ES-I3 (cell line): Measurements from ENCODE around the gene MVP.
A peak's percentile ranks its signal among the peaks of the same experiment; 100 is the strongest.

Source experiments
- H3K36me3 ChIP-seq: 2 replicates; pipeline ENCODE4 v1.6.1; 2013; ENCODE audit warnings: mild to moderate bottlenecking, low read length, control low read depth, moderate library complexity; ENCODE audit not compliant: insufficient read depth
- H3K4me1 ChIP-seq: 2 replicates; pipeline ENCODE4 v1.6.1; 2013; ENCODE audit warnings: mild to moderate bottlenecking, control low read depth, low read length; ENCODE audit not compliant: insufficient read depth
- H3K9ac ChIP-seq: 2 replicates; pipeline ENCODE4 v1.6.1; 2013; ENCODE audit warnings: low read depth, mild to moderate bottlenecking, low read length, moderate library complexity
- H3K9me3 ChIP-seq: 2 replicates; pipeline ENCODE4 v1.6.1; 2013; ENCODE audit warnings: mild to moderate bottlenecking, low read length, moderate library complexity; ENCODE audit not compliant: control insufficient read depth, insufficient read depth

Gene MVP

DNA sequence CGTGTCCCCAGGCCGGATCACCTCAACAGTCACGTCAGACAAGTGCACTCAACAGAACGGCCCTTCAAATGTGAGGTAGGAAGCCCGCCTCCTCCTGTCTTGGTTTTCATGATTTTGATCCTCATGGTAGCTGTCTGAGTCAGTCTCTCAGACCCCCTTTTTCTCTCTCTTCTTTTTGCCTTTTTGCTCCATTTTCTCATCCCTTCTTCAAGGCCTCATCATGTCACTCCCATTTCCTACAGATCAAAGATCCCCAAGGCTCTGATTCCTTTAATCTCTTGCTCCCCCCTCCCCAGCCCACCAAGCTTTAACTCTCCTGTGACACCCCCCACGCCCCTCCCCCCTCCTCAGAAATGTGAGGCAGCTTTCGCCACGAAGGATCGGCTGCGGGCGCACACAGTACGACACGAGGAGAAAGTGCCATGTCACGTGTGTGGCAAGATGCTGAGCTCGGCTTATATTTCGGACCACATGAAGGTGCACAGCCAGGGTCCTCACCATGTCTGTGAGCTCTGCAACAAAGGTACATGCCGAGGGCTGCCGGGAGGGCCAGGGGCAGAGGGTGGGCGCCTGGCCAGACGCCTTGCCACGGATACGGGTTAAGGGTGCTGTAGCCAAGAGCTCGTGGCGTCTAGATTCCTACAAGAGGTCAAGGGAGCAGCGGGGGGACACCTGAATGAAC lies 11.9 kb upstream of the MVP start:
- Histone ChIP-seq H3K9ac (peak overlapping the region; percentile 70), H3K9me3 (no peaks in the 10 kb centered on the region), H3K36me3 (no peaks in the 10 kb centered on the region), H3K4me1 (peaks cover 15% of the 10 kb centered on the region)

DNA sequence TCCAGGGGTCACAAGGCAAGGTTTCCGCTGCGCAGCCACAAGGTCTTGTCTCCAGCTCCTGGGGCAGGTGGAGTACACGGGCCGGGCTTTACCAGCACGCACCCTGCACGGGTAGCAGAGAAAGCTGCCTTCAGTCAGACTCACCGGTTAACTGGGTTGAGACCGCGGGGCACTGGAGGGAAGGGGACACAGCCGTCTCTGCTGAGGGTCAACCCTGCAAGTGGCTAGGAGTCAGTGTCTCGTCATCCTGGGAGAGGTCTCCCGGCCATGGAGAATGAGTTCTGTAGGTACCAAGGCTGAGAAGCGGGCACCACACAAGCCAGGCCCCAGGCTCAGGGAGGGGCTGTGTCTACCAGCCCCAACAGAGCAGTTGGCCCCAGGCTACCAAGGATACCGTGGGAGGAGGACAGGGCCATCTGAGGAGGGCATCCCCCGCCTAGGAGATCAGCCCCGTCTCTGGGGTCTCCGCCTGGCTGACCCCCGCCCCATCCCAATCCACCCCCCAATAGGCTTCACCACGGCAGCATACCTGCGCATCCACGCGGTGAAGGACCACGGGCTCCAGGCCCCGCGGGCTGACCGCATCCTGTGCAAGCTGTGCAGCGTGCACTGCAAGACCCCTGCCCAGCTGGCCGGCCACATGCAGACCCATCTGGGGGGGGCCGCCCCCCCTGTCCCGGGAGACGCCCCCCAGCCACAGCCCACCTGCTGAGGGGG lies 11.1 kb upstream of the MVP start:
- Histone ChIP-seq H3K36me3 (no peaks in the 10 kb centered on the region), H3K4me1 (peaks cover 15% of the 10 kb centered on the region), H3K9ac (peak overlapping the region; percentile 5; the same call in 1 of the 2 replicates), H3K9me3 (no peaks in the 10 kb centered on the region)

- Histone ChIP-seq H3K9me3 (no peaks in the 10 kb centered on the region), H3K9ac (peak overlapping the region; percentile 7; the same call in 1 of the 2 replicates), H3K36me3 (no peaks in the 10 kb centered on the region), H3K4me1 (peaks cover 15% of the 10 kb centered on the region)
Observed at GRCh38 chr16:29809850-29810698, 10.2 kb upstream of the MVP start.

GRCh38 chr16:29810699-29811169 lies 9.5 kb upstream of the MVP start:
- no peaks in the 10 kb centered on the region for H3K36me3 ChIP-seq
- peaks cover 15% of the 10 kb centered on the region for H3K4me1 ChIP-seq
- peak overlapping the region; percentile 2; the same call in 1 of the 2 replicates for H3K9ac ChIP-seq
- H3K9me3 ChIP-seq: no peaks in the 10 kb centered on the region

GRCh38 chr16:29811170-29811895 lies 8.9 kb upstream of the MVP start:
- Histone ChIP-seq H3K9ac (peak overlapping the region; percentile 68), H3K4me1 (peaks cover 15% of the 10 kb centered on the region), H3K9me3 (no peaks in the 10 kb centered on the region), H3K36me3 (no peaks in the 10 kb centered on the region)

DNA sequence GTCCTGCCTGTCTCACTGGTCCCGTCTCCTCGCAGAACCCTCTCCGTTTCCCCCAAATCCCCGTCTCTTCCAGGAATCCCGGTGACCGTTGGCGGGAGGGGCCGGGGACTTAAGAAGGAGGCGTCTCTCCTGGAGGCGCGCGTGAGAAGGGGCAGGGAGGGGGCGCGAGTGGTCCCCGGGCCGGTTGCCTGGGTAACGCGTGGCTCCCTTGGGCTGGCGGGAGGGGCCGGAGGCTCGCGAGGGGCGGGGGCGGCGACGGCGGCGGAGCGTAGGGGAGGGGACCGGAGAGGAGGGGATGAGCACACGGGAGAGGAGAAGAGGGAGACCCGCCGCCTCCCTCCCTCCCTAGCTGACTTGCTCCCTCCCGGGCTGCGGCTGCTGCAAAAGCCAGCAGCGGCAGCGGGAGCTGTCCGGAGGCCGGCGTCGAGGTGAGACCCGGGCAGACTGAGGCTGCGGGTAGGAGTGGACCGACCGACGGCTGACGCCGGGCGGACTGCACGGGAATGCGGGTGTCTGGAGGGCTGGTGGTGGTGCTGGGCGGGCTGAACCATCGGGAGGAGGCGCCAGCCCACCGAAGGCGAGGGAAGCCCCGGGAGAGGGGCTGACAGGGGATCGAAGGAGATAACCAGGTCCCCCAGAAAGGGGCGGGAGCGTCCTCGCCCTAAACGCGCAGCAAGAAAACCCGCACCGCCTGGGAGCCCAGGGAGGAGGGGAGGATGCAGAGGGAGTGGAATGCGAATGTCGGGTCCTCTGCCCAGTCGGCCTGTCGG lies 8.2 kb upstream of the MVP start, which contains the start of gene PRRT2:
TSS of gene PRRT2 (plus strand) at position 298 of the 770 bp plus-strand sequence. CDS start 862 bp downstream, outside the sequence.
- H3K9ac ChIP-seq: peak within 1 kb of the TSS; percentile 68
- no peaks in the 10 kb centered on the region for H3K36me3 ChIP-seq
- H3K9me3 ChIP-seq: no peaks in the 10 kb centered on the region
- peaks cover 15% of the 10 kb centered on the region for H3K4me1 ChIP-seq

- 0 out of 2 replicates have a peak, but pooled peaks cover 2% of the 10 kb centered on the region for H3K36me3 ChIP-seq
- H3K9me3 ChIP-seq: no peaks in the 10 kb centered on the region
- H3K4me1 ChIP-seq: peaks cover 15% of the 10 kb centered on the region
- peak overlapping the region; percentile 68 for H3K9ac ChIP-seq
Observed at GRCh38 chr16:29812754-29813643, 7.3 kb upstream of the MVP start.

DNA sequence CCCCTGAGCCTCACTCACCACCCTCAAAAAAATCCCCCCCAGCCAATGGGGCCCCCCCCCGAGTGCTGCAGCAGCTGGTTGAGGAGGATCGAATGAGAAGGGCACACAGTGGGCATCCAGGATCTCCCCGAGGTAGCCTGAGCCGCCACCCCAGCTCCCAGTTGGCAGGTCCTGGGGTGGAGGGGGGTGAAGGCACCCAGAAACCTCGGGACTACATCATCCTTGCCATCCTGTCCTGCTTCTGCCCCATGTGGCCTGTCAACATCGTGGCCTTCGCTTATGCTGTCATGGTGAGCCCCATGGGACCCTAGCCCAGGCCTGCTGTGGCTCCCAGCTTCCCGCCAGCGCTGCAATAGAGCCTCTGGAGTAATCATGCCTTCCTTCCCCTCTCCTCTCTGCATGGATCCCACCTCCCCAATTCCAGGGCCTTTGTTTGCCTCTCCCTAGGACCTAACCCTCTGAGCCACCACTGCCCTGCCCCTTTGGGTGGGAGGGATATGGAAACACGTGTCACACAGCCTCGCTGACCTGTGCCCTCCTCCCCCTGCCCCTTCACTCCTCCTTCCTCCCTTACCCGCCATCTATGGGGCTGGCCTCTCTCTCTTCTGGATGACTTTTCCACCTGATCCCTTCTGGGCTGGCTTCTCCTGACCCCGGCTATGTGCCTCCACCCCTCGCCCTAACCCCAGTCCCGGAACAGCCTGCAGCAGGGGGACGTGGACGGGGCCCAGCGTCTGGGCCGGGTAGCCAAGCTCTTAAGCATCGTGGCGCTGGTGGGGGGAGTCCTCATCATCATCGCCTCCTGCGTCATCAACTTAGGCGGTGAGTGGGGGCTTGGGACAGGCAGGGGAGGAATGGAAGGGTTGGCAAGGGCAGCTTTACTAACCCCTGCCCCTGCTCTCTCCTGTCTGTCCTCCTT lies 6.4 kb upstream of the MVP start:
- peak overlapping the region; percentile 12; the same call in 1 of the 2 replicates for H3K9ac ChIP-seq
- peaks cover 10% of the 10 kb centered on the region for H3K4me1 ChIP-seq
- H3K36me3 ChIP-seq: 0 out of 2 replicates have a peak, but pooled peaks cover 3% of the 10 kb centered on the region
- H3K9me3 ChIP-seq: no peaks in the 10 kb centered on the region

- Histone ChIP-seq H3K36me3 (0 out of 2 replicates have a peak, but pooled peaks cover 3% of the 10 kb centered on the region), H3K9me3 (no peaks in the 10 kb centered on the region), H3K9ac (peak overlapping the region; percentile 96; the same call in 1 of the 2 replicates), H3K4me1 (peaks cover 9% of the 10 kb centered on the region; the same call in 1 of the 2 replicates)
Observed at GRCh38 chr16:29814592-29814991, 5.7 kb upstream of the MVP start.

GRCh38 chr16:29815032-29815721 lies 5.1 kb upstream of the MVP start:
- Histone ChIP-seq H3K9me3 (no peaks in the 10 kb centered on the region), H3K4me1 (peaks cover 8% of the 10 kb centered on the region; the same call in 1 of the 2 replicates), H3K9ac (peak overlapping the region; percentile 96; the same call in 1 of the 2 replicates), H3K36me3 (0 out of 2 replicates have a peak, but pooled peaks cover 7% of the 10 kb centered on the region)
